ENCODE measurements around the gene FIBP. TPM values are rescaled to one million over a fixed set of nuclear protein-coding genes. Genes with fewer than 3 reads are reported as not detected.

FIBP gene
- total and polyA plus RNA-seq, 10 of the 15 experiments (the other 5 are each of a cell fraction or from before 2014, with no cell fraction given) = 65.1 to 182 (median 94.6) TPM

- in situ Hi-C loops (cut with MboI) = loop anchor here (25.0 kb wide), 1 partner anchor 1620 kb away; the partner anchor contains the start of genes DNAJC4, FKBP2, NUDT22 and PPP1R14B
- RAD21 ChIA-PET (ENCODE audit: unreplicated experiment) = interaction anchor here (5.0 kb wide), 1 partner anchor 33 kb away, joined by 76 read pairs; the partner anchor contains the start of genes CCDC85B and FIBP
- FAIRE-seq (no peak), ATAC-seq (no peak), DNase-seq (ENCODE audit: low read depth, low spot score) (no peak)
- POLR2A ChIA-PET = interaction anchor here (0.7 to 5.6 kb wide), 4 partner anchors 25 to 455 kb away, joined by 3 to 155 read pairs (median 10); partner anchors contain the start of genes CCDC85B, FIBP, RNASEH2C and SNX32
- Histone ChIP-seq H3K4me3 (peak overlapping the region; percentile 93), H3K9me3 (replicated peaks; ENCODE audit: control insufficient read depth, insufficient read depth, low read length) (no peaks in the 10 kb centered on the region; the same call in 2 of the 3 replicates), H4K20me1 (ENCODE audit: control insufficient read depth, insufficient read depth) (peaks cover 24% of the 10 kb centered on the region), H3K36me3 (ENCODE audit: control insufficient read depth in 2 of 2, insufficient read depth in 2 of 2, low read length in 1 of 2) (peaks cover 28 to 36% of the 10 kb centered on the region in 2 experiments; a peak in 3 of 4 replicates), H3K27me3 (replicated peaks in 1 of 2; ENCODE audit: control insufficient read depth in 2 of 2, insufficient read depth in 2 of 2, low read length in 1 of 2) (no peaks in the 10 kb centered on the region), H3K79me2 (ENCODE audit: control insufficient read depth, insufficient read depth, low read length) (peaks cover 65% of the 10 kb centered on the region), H3K4me2 (ENCODE audit: control insufficient read depth, insufficient read depth) (peak overlapping the region; percentile 94), H3K4me1 (ENCODE audit: control insufficient read depth, insufficient read depth, low read length) (peaks cover 21% of the 10 kb centered on the region), H3K27ac (ENCODE audit: control insufficient read depth, insufficient read depth) (peak overlapping the region; percentile 100), H2AFZ (ENCODE audit: control insufficient read depth, low read depth, low read length) (no peak overlapping the region), H3K9ac (ENCODE audit: control insufficient read depth, insufficient read depth, low read length) (peak overlapping the region; percentile 92)
- intact Hi-C loops (cut with micrococcal nuclease; ENCODE audit: unreplicated experiment) = loop anchor here (5.0 kb wide), 1 partner anchor 195 kb away; the partner anchor contains the start of gene SF3B2
- no peak for TF ChIP-seq POLR2AphosphoS5 (IDR thresholded peaks at IDR 0.05; ENCODE audit: low read length)
- TF ChIP-seq BMI1 (IDR thresholded peaks at IDR 0.05; ENCODE audit: borderline replicate concordance) = no peak
- 0 out of 3 replicates have a peak, but pooled peaks have one; percentile 22 for TF ChIP-seq POU2F2 (IDR thresholded peaks at IDR 0.05; ENCODE audit: borderline replicate concordance, low read depth, low read length)
- no peak for TF ChIP-seq RFX5 (IDR thresholded peaks at IDR 0.05; ENCODE audit: low read depth, low read length)
- TF ChIP-seq EGR1 (IDR thresholded peaks at IDR 0.05; ENCODE audit: borderline replicate concordance in 1 of 2, low read depth in 2 of 2, low read length in 2 of 2) = peak in 1 of 2 experiments; percentile 45; a peak in 1 of 3 replicates
- TF ChIP-seq KAT2A (conservative IDR thresholded peaks at IDR 0.05; ENCODE audit: control insufficient read depth, low read depth, low read length) = no peak
- TF ChIP-seq ZNF687 (IDR thresholded peaks at IDR 0.05) = no peak
- TF ChIP-seq NFXL1 (IDR thresholded peaks at IDR 0.05; ENCODE audit: borderline replicate concordance) = no peak
- no TSS peak for BruUV-seq (replicated peaks)
- SMC1A ChIA-PET (ENCODE audit: uncharacterized antibody, unreplicated experiment) = interaction anchor here (2.8 to 4.3 kb wide), 2 partner anchors 16 to 32 kb away, joined by 13 to 52 read pairs; partner anchors contain the start of genes CCDC85B and FIBP
- CTCF ChIA-PET = interaction anchor here (5.7 kb wide), 1 partner anchor 31 kb away, joined by 146 read pairs; the partner anchor contains the start of genes CCDC85B and FIBP
- WGBS (ENCODE audit: insufficient coverage, insufficient replicate concordance, low lambda C conversion rate, missing lambda C conversion rate) = 4% methylated on average over 20 of the region's 49 CpGs
These were observed 30.8 kb downstream of the FIBP start for GRCh38 chr11:65857500-65857852.

Data from GM12878 (cell line).